ENCODE data around the gene WASF3.
A peak's percentile ranks its signal among the peaks of the same experiment; 100 is the strongest.

The WASF3 gene

GRCh38 chr13:26522571-26522970 lies 34.9 kb upstream of the WASF3 start:
- TF ChIP-seq ZFX (IDR thresholded peaks at IDR 0.05), result no peak
- TF ChIP-seq, protein P1, sequence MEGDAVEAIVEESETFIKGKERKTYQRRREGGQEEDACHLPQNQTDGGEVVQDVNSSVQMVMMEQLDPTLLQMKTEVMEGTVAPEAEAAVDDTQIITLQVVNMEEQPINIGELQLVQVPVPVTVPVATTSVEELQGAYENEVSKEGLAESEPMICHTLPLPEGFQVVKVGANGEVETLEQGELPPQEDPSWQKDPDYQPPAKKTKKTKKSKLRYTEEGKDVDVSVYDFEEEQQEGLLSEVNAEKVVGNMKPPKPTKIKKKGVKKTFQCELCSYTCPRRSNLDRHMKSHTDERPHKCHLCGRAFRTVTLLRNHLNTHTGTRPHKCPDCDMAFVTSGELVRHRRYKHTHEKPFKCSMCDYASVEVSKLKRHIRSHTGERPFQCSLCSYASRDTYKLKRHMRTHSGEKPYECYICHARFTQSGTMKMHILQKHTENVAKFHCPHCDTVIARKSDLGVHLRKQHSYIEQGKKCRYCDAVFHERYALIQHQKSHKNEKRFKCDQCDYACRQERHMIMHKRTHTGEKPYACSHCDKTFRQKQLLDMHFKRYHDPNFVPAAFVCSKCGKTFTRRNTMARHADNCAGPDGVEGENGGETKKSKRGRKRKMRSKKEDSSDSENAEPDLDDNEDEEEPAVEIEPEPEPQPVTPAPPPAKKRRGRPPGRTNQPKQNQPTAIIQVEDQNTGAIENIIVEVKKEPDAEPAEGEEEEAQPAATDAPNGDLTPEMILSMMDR (conservative IDR thresholded peaks at IDR 0.05), result no peak
- H3K27ac ChIP-seq, result no peak overlapping the region

- TF ChIP-seq, protein P1 (conservative IDR thresholded peaks at IDR 0.05), result no peak
- TF ChIP-seq ZFX (IDR thresholded peaks at IDR 0.05), result no peak
- H3K27ac ChIP-seq, result no peak overlapping the region
Observed at GRCh38 chr13:26523007-26523406, 34.5 kb upstream of the WASF3 start.

DNA sequence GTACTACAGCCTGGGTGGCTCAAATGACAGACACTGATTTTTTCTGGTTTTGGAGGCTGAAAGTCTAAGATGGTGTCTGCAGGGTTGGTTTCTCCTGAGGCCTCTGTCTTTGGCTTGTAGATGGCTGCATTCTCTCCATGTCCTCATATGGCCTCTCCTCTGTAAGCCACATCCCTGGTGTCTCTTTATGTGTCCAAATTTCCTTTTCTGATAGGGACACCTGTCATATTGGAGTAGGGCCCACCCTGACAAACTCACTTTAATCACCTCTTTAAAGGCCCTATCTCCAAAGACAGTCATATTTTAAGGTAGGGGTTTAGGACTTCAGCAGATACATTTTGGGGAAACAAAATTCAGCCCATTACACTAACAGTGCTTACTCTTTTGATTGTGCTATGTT lies 32.0 kb upstream of the WASF3 start:
- H3K27ac ChIP-seq, result no peak overlapping the region
- no peak for TF ChIP-seq ZFX (IDR thresholded peaks at IDR 0.05)
- TF ChIP-seq, protein P1 (conservative IDR thresholded peaks at IDR 0.05), result no peak

DNA sequence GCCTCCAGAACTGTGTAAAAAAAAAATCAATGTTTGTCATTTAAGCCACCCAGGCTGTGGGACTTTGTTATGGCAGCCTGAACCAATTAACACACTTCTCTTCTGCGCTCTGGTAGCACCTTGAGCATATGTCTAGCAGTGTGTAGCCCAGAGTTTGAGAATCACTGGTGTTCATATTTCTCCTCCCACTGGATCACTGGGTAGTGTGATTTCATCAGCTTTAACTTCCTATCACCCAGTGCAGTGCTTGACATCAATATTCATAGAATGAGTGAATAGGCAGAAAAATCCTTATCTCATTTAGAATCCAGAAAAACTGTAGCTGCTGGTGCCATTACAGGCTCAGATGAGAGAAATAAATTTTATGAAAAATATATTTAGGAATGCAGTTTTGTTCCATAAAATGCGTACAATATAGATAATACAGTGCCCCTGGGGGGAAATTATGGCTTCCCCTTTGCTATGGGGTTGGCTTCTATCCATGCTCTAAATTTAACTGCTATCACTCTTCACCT lies 30.7 kb upstream of the WASF3 start:
- 0 out of 2 replicates have a peak, but pooled peaks have one; percentile 0 for TF ChIP-seq ZFX (IDR thresholded peaks at IDR 0.05)
- TF ChIP-seq, protein P1 (conservative IDR thresholded peaks at IDR 0.05), result no peak
- H3K27ac ChIP-seq, result no peak overlapping the region

- no peak overlapping the region for H3K27ac ChIP-seq
- TF ChIP-seq ZFX (IDR thresholded peaks at IDR 0.05), result no peak
- TF ChIP-seq, protein P1 (conservative IDR thresholded peaks at IDR 0.05), result no peak
Observed at GRCh38 chr13:26528527-26528926, 29.0 kb upstream of the WASF3 start.

DNA sequence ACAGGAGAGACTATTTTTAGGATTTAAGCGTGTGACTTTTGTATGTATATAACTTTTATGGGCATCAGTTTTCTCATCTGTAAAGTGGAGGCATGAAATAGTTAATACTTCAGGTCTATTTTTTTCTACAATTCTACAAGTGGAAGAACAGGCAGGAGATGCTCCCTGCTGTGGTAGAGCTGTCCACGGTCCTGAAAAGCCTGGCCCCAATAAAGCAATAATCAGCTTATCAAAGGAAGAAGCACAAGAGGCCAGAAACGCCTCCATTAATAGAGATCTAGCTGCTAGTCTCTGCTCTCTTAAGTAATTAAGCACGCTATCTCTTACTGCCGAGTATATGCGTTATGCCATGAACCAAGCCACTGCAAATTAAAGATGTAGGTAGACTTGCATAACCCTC lies 28.0 kb upstream of the WASF3 start:
- no peak overlapping the region for H3K27ac ChIP-seq
- TF ChIP-seq ZFX (IDR thresholded peaks at IDR 0.05), result no peak

GRCh38 chr13:26531742-26532141 lies 25.7 kb upstream of the WASF3 start:
- no peak for TF ChIP-seq ZFX (IDR thresholded peaks at IDR 0.05)
- TF ChIP-seq, protein P1 (conservative IDR thresholded peaks at IDR 0.05), result no peak
- H3K27ac ChIP-seq, result no peak overlapping the region

- TF ChIP-seq, protein P1 (conservative IDR thresholded peaks at IDR 0.05), result no peak
- TF ChIP-seq ZFX (IDR thresholded peaks at IDR 0.05), result no peak
- H3K27ac ChIP-seq, result no peak overlapping the region
Observed at GRCh38 chr13:26534036-26534726, 23.3 kb upstream of the WASF3 start.
